Stimulated activated CD4-positive, alpha-beta T cell treated with anti-CD3 and anti-CD28 coated beads, Interleukin-2, amount 100 ng/mL, for 48 hours (primary cell): ENCODE results near the gene RAPGEF4.

Experiments used
- DNase-seq, 2 donors: peaks; one replicate each; pipeline ENCODE4 v3.0.0-alpha.2; 2020

RAPGEF4 gene

DNA sequence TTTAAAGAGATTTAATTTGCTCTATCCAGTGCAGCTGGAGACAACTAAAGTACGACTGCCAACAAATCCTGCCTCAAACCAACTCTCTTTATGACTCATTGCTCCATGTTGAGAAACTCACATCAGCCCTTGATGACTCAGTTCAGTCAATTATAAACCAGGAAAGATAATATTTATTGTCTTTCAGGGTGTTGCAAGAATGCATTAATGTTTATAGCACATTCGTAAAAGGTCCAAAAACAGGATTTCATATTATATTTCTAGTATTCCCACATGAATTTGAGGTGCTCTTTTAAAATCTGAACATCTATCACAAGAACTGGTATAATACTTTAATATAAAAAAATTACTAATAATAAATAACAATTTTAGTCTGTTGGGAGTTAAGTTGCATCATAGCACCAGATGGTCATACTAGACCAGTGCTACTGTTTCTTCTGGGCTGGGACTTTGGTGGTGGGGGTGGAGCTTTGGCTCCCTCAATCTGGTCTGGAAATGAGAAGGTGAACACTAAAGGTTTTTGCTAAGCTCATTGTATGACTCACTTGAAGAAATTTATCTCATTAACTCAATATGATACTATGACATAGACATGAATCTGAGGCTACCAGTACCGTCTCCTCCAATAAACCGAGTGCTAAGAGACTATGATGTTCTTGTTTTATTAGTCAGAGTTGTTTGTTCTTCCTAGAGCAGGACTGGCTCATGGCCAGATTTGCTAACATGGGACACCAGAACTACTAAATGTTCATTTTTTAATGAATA lies 313.4 kb downstream of the RAPGEF4 start:
- DNase-seq = peak; percentile 22 to 26

- no peak for DNase-seq
These were observed 314.2 kb downstream of the RAPGEF4 start for GRCh38 chr2:173049831-173050230.

DNA sequence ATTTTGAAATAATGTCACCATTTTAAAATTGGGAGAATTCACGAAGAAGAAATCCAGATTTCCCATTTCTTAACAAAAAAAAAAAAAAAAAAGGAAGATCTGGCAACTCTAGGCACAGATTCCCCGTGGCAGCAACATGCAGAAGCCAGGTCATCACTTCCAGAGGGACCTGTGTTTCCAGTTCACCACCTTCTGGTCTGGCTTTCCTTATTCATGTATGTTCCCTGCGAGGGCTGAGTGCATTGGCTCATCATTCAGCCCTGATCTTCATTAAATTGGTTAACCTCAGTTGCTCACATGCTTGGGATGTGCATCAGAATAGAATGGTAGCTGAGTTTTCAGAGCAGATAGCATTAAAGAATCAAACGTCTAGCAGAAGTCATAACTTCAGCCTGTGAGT lies 315.0 kb downstream of the RAPGEF4 start:
- no peak for DNase-seq

DNA sequence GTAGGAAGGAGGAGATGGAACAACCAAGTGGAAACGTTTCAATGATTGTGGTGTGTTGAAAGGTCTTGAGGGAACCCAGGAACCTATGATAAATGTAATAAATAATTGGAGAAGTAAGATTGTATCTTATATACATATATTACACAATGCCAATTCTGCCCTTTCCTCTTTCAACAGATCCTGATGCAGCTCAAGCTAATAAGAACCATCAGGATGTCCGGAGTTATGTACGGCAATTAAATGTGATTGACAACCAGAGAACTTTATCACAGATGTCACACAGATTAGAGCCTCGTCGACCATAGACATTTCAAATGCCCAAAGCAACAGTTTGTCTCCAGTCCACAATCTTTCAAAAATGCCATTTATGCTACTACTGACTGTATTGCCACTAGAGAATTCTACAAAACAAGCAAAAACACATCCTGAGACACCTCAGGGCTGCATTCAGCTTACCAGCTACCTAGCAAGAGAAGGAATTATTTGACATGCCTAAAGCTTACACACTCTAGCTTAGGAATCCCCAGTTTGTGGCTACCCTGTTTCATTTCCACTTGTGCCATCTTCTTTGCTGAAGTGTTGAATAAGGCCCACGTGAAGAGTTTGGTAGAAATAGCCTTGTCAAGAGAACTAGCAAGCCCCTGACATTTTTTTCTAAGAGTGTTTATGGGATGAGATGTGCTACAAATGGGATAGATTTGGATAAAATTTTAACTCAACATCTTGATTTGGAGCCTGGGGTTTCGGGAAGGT lies 316.0 kb downstream of the RAPGEF4 start:
- DNase-seq = no peak

GRCh38 chr2:173053043-173053699 lies 317.5 kb downstream of the RAPGEF4 start:
- DNase-seq = no peak

DNA sequence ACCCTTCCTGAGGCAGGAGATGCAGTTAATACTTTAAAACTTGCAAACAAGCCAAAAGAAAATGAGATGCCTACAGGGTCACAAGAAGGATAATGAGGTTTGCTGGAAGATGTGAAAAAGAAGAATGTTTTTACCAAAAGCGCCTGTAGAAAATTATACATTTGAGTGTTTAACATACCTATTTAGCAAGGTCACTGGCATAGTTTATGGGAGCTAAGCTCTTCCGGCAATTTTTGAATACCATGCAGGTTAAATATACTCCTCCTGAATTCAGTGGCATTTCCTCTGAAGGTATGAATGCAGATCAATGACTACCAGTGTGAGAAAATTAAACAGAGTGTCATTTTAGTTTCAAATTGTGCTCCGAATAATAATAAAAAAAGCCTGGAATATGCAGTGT lies 318.8 kb downstream of the RAPGEF4 start:
- no peak for DNase-seq

DNA sequence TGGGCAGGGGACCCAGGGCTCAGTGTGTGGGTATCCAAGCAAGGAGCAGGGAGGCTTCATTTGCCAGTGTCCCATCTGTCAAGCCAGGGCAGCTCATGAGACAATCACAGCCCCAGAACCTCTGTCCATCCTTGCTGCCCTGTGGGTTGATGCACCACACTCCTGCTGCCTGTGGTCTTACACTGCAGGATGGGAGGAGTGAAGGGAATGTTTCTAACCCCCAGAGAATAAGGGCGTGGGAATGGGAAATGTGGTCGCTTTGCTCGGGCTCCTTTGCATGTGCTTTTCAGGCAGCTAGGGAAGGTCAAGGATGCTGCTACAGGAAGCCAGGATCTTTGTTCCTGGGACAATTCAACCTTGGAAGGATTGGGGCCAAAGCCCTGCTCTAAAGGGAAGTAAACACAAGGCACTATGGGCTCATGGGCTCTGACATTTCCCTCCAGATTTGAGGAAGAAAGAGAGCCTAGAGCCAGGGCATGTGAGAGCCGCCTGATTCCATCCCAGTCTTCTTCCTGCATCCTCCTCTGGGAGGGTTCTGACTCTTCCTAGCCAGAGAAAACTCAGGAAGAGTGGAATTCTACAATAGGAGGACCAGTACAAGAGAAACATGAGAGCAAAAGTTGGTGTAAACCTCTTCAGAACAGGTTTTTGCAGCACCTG lies 321.2 kb downstream of the RAPGEF4 start:
- DNase-seq = no peak

DNA sequence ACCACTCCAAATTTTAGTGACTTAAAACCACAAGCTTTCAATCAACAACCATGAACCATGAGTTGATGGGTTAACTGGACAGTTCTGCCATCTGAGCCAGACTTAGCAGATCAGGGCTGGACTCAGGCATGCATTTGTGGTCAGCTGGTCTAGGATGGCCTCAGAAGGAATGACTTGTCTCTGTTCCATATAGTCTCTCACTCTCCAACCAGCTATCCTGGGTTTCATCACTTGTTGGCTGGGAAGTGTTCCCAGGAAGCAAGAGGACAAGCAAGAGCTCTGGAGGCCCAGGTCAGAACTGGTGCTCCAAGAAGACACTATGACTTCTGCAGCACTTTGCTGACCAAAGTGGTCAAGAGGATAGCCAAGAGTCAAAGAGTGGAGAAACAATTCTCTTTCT lies 322.5 kb downstream of the RAPGEF4 start:
- no peak for DNase-seq

DNA sequence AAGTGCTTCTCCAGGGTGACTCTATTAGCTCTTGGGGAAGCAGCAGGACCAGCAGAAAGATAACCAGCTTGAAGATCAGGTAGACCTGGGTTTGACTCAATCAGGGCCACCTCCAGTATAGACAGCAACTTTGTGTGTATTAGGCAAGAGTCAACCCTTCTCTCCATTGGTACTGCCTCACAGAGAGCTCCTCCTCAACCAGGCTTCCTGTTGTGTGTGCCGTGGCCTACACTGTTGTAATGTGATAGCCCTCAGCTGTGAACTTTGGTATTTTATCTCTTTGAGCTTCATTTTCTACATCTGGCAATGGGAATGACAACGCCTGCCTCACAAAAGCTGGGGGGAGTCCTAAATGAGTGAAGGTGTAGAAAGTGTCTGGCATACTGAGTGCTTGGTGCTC lies 323.0 kb downstream of the RAPGEF4 start:
- DNase-seq = no peak

DNA sequence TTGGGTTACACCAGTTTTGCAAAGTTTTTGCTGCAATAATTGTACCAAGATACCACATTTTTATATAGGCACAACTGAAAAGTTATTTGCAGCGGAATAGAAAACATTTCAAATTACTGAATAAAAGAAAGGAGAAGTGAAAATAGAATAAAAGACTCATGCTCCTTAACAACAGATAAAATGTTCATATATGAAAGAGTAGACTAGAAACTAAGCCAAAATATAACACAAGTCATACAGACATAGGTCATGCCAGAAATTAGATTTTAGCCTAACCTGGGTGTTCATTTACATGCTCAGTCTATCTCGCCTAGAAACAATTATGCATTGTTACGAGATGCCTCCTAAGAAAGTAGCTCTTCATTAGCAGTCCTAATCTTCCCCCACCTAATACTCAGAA lies 323.6 kb downstream of the RAPGEF4 start:
- no peak for DNase-seq

DNA sequence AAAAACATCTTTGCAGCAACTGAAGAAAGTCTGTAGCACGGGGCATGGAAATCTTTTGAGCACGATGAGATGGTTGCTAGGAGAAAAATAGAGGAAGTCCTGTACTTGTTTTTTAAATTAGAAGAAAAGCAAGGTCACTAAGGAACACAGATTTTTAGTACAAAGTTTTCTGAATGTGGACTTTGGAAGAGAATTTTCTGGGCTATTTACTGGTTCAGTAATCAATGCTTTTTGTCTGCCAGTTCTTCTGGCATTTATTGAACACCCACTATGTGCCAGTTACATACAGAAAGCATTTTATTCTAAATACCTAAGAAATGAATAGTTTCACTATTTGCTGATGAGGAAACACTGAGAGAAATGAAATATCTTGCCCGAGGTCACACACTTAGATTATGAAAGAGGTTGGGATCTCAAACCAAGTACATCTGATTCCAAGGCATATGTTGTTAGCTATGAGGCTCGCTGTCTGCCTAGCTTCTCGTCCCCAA lies 324.4 kb downstream of the RAPGEF4 start:
- DNase-seq = no peak

DNA sequence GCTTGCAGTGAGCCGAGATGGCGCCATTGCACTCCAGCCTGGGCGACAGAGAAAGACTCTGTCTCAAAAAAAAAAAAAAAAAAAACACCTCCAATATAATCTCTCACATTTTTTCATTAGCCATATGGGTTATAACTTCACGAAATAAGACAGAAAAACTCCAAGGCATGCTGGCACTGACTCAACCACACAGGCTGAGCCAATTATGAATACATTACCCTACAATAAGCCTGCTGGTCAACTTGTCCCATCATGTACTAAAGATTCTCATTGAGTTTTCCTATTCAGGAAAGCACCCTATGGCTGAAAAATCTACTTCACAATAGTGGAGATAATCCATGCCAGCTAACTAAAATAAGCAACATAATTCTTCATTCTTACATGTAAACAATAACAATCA lies 327.2 kb downstream of the RAPGEF4 start:
- no peak for DNase-seq

DNA sequence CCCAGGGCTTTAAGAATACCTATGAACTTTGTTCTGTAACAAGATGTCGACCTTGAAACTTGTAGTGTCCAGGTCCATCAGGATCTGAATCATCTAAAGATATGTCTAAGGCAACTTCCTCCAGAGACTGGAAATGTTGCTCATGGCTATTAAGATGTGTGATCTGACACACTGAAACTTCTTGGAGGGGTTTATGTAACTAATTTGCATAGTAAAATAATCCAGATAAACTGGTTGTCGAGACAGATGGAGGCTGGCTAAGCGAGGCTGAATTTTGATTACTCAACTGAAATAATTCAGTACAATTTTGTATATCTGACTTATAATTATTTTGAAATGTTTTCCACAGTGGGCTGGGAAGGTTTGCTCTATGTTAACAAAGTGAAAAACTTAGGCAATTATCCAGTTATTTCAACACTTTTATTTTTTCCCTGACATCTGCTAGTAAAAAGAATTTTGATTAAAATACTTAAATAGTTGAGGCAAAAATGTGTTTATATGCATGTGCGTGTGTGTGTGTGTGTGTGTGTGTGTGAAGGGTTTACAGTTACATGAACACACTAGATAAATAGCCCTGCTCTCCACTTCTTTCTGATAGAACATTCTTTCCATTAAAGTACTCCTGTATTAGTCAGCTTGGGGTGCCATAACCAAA lies 328.6 kb downstream of the RAPGEF4 start:
- no peak for DNase-seq

GRCh38 chr2:173066887-173067676 lies 331.4 kb downstream of the RAPGEF4 start:
- no peak for DNase-seq

GRCh38 chr2:173075056-173075780 lies 339.6 kb downstream of the RAPGEF4 start:
- peak in 1 of 2 donors; percentile 2 for DNase-seq

GRCh38 chr2:173075781-173076580 lies 340.3 kb downstream of the RAPGEF4 start, which contains the start of gene MAP3K20:
Gene MAP3K20, plus strand, starts transcription at chr2:173075846. Its CDS starts 15,186 bp downstream, at chr2:173091032.
- DNase-seq = peak; percentile 34 to 35

- peak in 1 of 2 donors; percentile 3 for DNase-seq
These were observed 341.1 kb downstream of the RAPGEF4 start for GRCh38 chr2:173076581-173077345.

- DNase-seq = no peak
These were observed 342.0 kb downstream of the RAPGEF4 start for GRCh38 chr2:173077506-173078177.

- DNase-seq = no peak
These were observed 343.5 kb downstream of the RAPGEF4 start for GRCh38 chr2:173079141-173079540.
